Measurements from ENCODE around the gene CLTCL1. TPM values are rescaled to one million over a fixed set of nuclear protein-coding genes. Genes with fewer than 3 reads are reported as not detected.

The CLTCL1 gene
- total RNA-seq, 4 donors from 2014 or later = 4.8 to 8.9 (median 6.0) TPM

GRCh38 chr22:19131685-19132015, 159.9 kb downstream of the CLTCL1 start:
- Histone ChIP-seq H3K9me3 (no peaks in the 10 kb centered on the region), H3K4me3 (no peak overlapping the region), H3K27ac (replicated peaks in 1 of 4) (no peak overlapping the region), H3K4me1 (no peaks in the 10 kb centered on the region), H3K27me3 (no peaks in the 10 kb centered on the region), H3K36me3 (peaks cover 32 to 55% (median 50%) of the 10 kb centered on the region in 4 donors)
- TF ChIP-seq POLR2A (IDR thresholded peaks at IDR 0.05; ENCODE audit: low read depth) (no peak), EP300 (IDR thresholded peaks at IDR 0.05) (no peak)
- DNase-seq (ENCODE audit: extremely low spot score) = no peak
- intact Hi-C loops (cut with DNase I) = no loop called here
- 94% methylated on average over 19 of the region's 19 CpGs for WGBS

- TF ChIP-seq EP300 (IDR thresholded peaks at IDR 0.05) (no peak), POLR2AphosphoS5 (IDR thresholded peaks at IDR 0.05) (no peak), POLR2A (IDR thresholded peaks at IDR 0.05; ENCODE audit: low read depth) (no peak), CTCF (IDR thresholded peaks at IDR 0.05) (no peak)
- Histone ChIP-seq H3K27ac (replicated peaks in 1 of 4) (no peak within 1 kb of the TSS), H3K9me3 (no peaks in the 10 kb centered on the region), H3K27me3 (no peaks in the 10 kb centered on the region), H3K36me3 (peaks cover 28 to 50% (median 46%) of the 10 kb centered on the region in 4 donors), H3K4me3 (no peak within 1 kb of the TSS), H3K4me1 (no peaks in the 10 kb centered on the region)
- 94% methylated on average over 20 of the region's 27 CpGs for WGBS
- intact Hi-C loops (cut with DNase I) = no loop called here
- no peak for DNase-seq (ENCODE audit: extremely low spot score)
Observed at GRCh38 chr22:19130959-19131684, 160.4 kb downstream of the CLTCL1 start, which contains the start of gene TSSK2. TSS of gene TSSK2 (plus strand) at chr22:19131308. CDS start at chr22:19131400, 92 bp downstream.

- WGBS = 92% methylated on average over 8 of the region's 8 CpGs
- intact Hi-C loops (cut with DNase I) = no loop called here
- TF ChIP-seq EP300 (IDR thresholded peaks at IDR 0.05) = no peak
- TF ChIP-seq POLR2A (IDR thresholded peaks at IDR 0.05; ENCODE audit: low read depth) = no peak
- TF ChIP-seq CTCF (IDR thresholded peaks at IDR 0.05) = no peak
- TF ChIP-seq POLR2AphosphoS5 (IDR thresholded peaks at IDR 0.05) = no peak
Observed at GRCh38 chr22:19129871-19130270, 161.6 kb downstream of the CLTCL1 start.

More at GRCh38 chr22:19129871-19130270, 161.6 kb downstream of the CLTCL1 start:
- H3K27me3 ChIP-seq = no peaks in the 10 kb centered on the region
- DNase-seq (ENCODE audit: extremely low spot score) = no peak
- H3K4me1 ChIP-seq = no peaks in the 10 kb centered on the region
- H3K27ac ChIP-seq (replicated peaks in 1 of 4) = no peak overlapping the region
- no peaks in the 10 kb centered on the region for H3K9me3 ChIP-seq
- H3K4me3 ChIP-seq = no peak overlapping the region
- H3K36me3 ChIP-seq = peaks cover 21 to 37% (median 34%) of the 10 kb centered on the region in 4 donors

Small RNA genes lying within 50 kb of the gene (small RNA-seq; reads per million reads assigned to genes)
- gene AC000081.1 (0 reads per million in 3 donors), gene RF00398 (0 reads per million in 3 donors)

Other genes with a start within 250 kb of the CLTCL1 start
- gene DGCR2, start 169.3 kb downstream of the CLTCL1 start, total RNA-seq = 10 to 100 TPM; 45.7 to 79.6 (median 65.4) TPM
- not detected for gene TSSK2, start 160.4 kb downstream of the CLTCL1 start, total RNA-seq
- gene ESS2, start 147.1 kb downstream of the CLTCL1 start, total RNA-seq = 10 to 100 TPM; 11.2 to 21.9 (median 19.9) TPM
- not detected for gene GSC2, start 141.4 kb downstream of the CLTCL1 start, total RNA-seq
- gene SLC25A1, start 113.0 kb downstream of the CLTCL1 start, total RNA-seq = 10 to 100 TPM; 57.3 to 88.9 (median 71.8) TPM
- 10 to 100 TPM; 22.0 to 31.6 (median 26.5) TPM for gene HIRA, start 140.0 kb upstream of the CLTCL1 start, total RNA-seq
- 10 to 100 TPM; 21.2 to 31.2 (median 27.7) TPM for gene MRPL40, start 140.8 kb upstream of the CLTCL1 start, total RNA-seq
- 100 to 1,000 TPM in 3 of 4 donors, 10 to 100 TPM in 1; 92.1 to 136 (median 111) TPM for gene C22orf39, start 156.0 kb upstream of the CLTCL1 start, total RNA-seq
- 10 to 100 TPM; 54.8 to 65.2 (median 57.1) TPM for gene UFD1, start 187.5 kb upstream of the CLTCL1 start, total RNA-seq
- gene CDC45, start 188.2 kb upstream of the CLTCL1 start, total RNA-seq = 1 to 10 TPM in 1 of 4 donors, under 1 TPM in 2, not detected in 1; 0.32 to 1.1 (median 0.42) TPM
- 100 to 1,000 TPM in 3 of 4 donors, 10 to 100 TPM in 1; 39.9 to 209 (median 147) TPM for gene CLDN5, start 232.7 kb upstream of the CLTCL1 start, total RNA-seq